Measurements from ENCODE around the gene KIRREL3. TPM values are rescaled to one million over a fixed set of nuclear protein-coding genes. Genes with fewer than 3 reads are reported as not detected.

KIRREL3 gene
- total and polyA plus RNA-seq, 2 donors (not counting 3 experiments of a cell fraction or from before 2014, with no cell fraction given), result not detected

DNA sequence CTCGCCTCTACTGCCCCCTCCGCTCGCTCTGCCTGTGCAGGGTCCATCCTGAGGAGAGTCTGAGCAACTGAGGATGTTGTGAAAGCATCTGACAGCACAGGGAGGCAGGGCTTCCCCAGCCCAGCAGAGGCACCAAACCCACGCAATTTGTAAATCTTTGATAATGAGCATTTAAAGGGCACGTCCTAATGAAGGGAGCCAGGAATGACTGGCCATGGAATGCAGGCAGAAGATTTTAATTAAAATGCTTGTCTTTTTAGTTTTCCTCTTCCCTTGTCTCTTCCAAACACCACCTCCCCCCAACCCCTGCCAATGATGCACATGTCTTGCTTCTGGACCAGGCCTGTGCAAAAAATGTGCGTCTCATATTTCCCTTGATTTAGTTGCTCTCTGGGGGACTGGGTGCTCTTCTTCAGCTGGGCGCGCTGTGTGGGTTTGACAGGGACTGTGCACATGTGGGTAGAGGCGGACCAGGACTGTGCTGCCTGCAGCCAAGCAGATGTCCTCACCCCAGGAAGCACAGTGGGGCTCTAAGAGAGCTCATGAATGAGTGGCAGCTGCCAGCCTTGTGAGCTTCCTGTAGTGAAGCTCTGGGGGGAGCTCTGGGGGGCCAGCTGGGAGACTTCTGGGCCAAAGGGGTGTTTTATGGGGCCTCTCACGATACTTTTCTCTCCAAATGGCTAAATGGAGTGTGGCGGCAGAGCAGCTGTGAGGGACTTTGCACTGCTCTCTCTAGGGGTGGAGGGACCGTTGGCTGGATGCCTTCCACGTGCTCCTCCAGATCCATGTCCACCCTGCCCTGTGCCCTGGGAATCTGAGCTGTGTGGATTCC is 371.6 kb downstream of the KIRREL3 start:
- dilution Hi-C loops (cut with MboI; ENCODE audit: extremely low pct_ligation_motif_present, low sequenced_read_pairs) (no loop called here), intact Hi-C loops (cut with micrococcal nuclease) (no loop called here)
- TF ChIP-seq JUN (IDR thresholded peaks at IDR 0.05; ENCODE audit: borderline replicate concordance, insufficient read depth, insufficient read length, low read depth) (no peak), POLR2A (IDR thresholded peaks at IDR 0.05; ENCODE audit: low read depth, low read length) (no peak), POLR2AphosphoS5 (IDR thresholded peaks at IDR 0.05; ENCODE audit: insufficient read depth, low read depth, low read length) (no peak), EZH2 (IDR thresholded peaks at IDR 0.05; ENCODE audit: borderline replicate concordance, low read depth, low read length, severe bottlenecking) (no peak), MYC (IDR thresholded peaks at IDR 0.05; ENCODE audit: low read depth, low read length) (no peak), FOS (IDR thresholded peaks at IDR 0.05; ENCODE audit: borderline replicate concordance, insufficient read depth, low read length) (no peak), GATA2 (IDR thresholded peaks at IDR 0.05; ENCODE audit: insufficient read depth, insufficient read length, low read depth, low read length) (no peak)
- TF ChIP-seq, protein P1, sequence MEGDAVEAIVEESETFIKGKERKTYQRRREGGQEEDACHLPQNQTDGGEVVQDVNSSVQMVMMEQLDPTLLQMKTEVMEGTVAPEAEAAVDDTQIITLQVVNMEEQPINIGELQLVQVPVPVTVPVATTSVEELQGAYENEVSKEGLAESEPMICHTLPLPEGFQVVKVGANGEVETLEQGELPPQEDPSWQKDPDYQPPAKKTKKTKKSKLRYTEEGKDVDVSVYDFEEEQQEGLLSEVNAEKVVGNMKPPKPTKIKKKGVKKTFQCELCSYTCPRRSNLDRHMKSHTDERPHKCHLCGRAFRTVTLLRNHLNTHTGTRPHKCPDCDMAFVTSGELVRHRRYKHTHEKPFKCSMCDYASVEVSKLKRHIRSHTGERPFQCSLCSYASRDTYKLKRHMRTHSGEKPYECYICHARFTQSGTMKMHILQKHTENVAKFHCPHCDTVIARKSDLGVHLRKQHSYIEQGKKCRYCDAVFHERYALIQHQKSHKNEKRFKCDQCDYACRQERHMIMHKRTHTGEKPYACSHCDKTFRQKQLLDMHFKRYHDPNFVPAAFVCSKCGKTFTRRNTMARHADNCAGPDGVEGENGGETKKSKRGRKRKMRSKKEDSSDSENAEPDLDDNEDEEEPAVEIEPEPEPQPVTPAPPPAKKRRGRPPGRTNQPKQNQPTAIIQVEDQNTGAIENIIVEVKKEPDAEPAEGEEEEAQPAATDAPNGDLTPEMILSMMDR (IDR thresholded peaks at IDR 0.05; ENCODE audit: extremely low read depth in 1 of 2, insufficient read depth in 1 of 2, low read depth in 1 of 2, low read length in 2 of 2), result no peak
- TF ChIP-seq, protein P2, sequence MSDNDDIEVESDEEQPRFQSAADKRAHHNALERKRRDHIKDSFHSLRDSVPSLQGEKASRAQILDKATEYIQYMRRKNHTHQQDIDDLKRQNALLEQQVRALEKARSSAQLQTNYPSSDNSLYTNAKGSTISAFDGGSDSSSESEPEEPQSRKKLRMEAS (IDR thresholded peaks at IDR 0.05; ENCODE audit: insufficient read depth, insufficient read length), result no peak
- Histone ChIP-seq H3K36me3 (ENCODE audit: control insufficient read depth in 2 of 2, extremely low read depth in 1 of 2, insufficient read depth in 2 of 2, low read length in 2 of 2) (no peaks in the 10 kb centered on the region), H3K4me3 (replicated peaks in 1 of 3; ENCODE audit: insufficient read depth in 1 of 3, low read depth in 1 of 3, low read length in 3 of 3) (no peak overlapping the region), H4K20me1 (replicated peaks; ENCODE audit: control insufficient read depth, extremely low read depth, insufficient read depth, low read length) (no peaks in the 10 kb centered on the region), H3K4me1 (ENCODE audit: control insufficient read depth, extremely low read depth, insufficient read depth, low read length) (no peaks in the 10 kb centered on the region), H3K27ac (ENCODE audit: insufficient read depth, low read depth, low read length) (no peak overlapping the region), H3K9me3 (replicated peaks; ENCODE audit: control insufficient read depth, insufficient read depth, low read length) (no peaks in the 10 kb centered on the region), H3K4me2 (ENCODE audit: insufficient read depth, low read length) (no peak overlapping the region), H3K27me3 (ENCODE audit: control insufficient read depth in 2 of 2, insufficient read depth in 2 of 2, low read length in 2 of 2) (no peaks in the 10 kb centered on the region), H3K9me1 (replicated peaks; ENCODE audit: control insufficient read depth, extremely low read depth, insufficient read depth, low read length) (no peaks in the 10 kb centered on the region), H3K79me2 (ENCODE audit: control insufficient read depth, insufficient read depth, low read length) (no peaks in the 10 kb centered on the region), H3K9ac (replicated peaks; ENCODE audit: extremely low read depth, insufficient read depth, low read length) (no peak overlapping the region), H2AFZ (ENCODE audit: low read depth, low read length) (no peak overlapping the region)
- CTCF ChIA-PET, result no interaction called here
- DNase-seq (ENCODE audit: low read depth, low spot score) (no peak), FAIRE-seq (no peak)
- no TSS peak for BruUV-seq (replicated peaks)
- POLR2A ChIA-PET, result no interaction called here

All from endothelial cell of umbilical vein (primary cell).